KMS-11 (cell line): ENCODE measurements around the gene CNTN5.

ENCODE experiments used
- H2AFZ ChIP-seq: fragments of 200-600 bp; sonication (generic); 2 replicates; pipeline ENCODE4 v1.6.1; 2016; ENCODE audit warnings: antibody characterized with exemption, mixed run types, low read depth
- H3K27ac ChIP-seq: fragments of 200-600 bp; sonication (generic); 2 replicates; pipeline ENCODE4 v1.6.1; 2016; ENCODE audit warnings: mild to moderate bottlenecking, mixed run types
- H3K27me3 ChIP-seq: fragments of 200-600 bp; sonication (generic); 2 replicates; pipeline ENCODE4 v1.6.1; 2017; ENCODE audit warnings: mild to moderate bottlenecking, low read depth, mixed run types, moderate library complexity; ENCODE audit not compliant: insufficient read depth
- H3K36me3 ChIP-seq: fragments of 200-600 bp; sonication (generic); 2 replicates; pipeline ENCODE4 v1.6.1; 2017; ENCODE audit warnings: mild to moderate bottlenecking, mixed run types; ENCODE audit not compliant: insufficient read depth
- H3K4me1 ChIP-seq: fragments of 200-600 bp; sonication (generic); 2 replicates; pipeline ENCODE4 v1.6.1; 2016; ENCODE audit warnings: mild to moderate bottlenecking, low read depth, mixed run types; ENCODE audit not compliant: poor library complexity, severe bottlenecking
- H3K4me2 ChIP-seq: fragments of 200-600 bp; sonication (generic); 2 replicates; pipeline ENCODE4 v1.7.0; 2016; ENCODE audit warnings: mild to moderate bottlenecking, mixed run types
- H3K4me3 ChIP-seq: fragments of 200-600 bp; sonication (generic); IDR thresholded peaks from 2 replicates; pipeline ENCODE4 v1.6.1; 2017; ENCODE audit warnings: low read depth, low read length, mixed read lengths; ENCODE audit not compliant: insufficient read depth
- H3K79me2 ChIP-seq: fragments of 200-600 bp; sonication (generic); 2 replicates; pipeline ENCODE4 v1.6.1; 2016; ENCODE audit warnings: low read depth, mixed run types; ENCODE audit not compliant: insufficient read depth
- H3K9ac ChIP-seq: fragments of 200-600 bp; sonication (generic); 2 replicates; pipeline ENCODE4 v1.6.1; 2016; ENCODE audit warnings: mild to moderate bottlenecking, mixed run types
- H4K20me1 ChIP-seq: fragments of 200-600 bp; sonication (generic); 2 replicates; pipeline ENCODE4 v1.6.1; 2016; ENCODE audit warnings: mild to moderate bottlenecking, mixed run types; ENCODE audit not compliant: insufficient read depth
- TF ChIP-seq, protein P1 (sequence below): fragments of 200-600 bp; sonication (generic); conservative IDR thresholded peaks from 2 replicates; pipeline ENCODE4 v1.6.1; 2017; ENCODE audit warnings: low read depth, mild to moderate bottlenecking, antibody characterized with exemption, low read length, moderate library complexity, mixed read lengths

CNTN5 gene

DNA sequence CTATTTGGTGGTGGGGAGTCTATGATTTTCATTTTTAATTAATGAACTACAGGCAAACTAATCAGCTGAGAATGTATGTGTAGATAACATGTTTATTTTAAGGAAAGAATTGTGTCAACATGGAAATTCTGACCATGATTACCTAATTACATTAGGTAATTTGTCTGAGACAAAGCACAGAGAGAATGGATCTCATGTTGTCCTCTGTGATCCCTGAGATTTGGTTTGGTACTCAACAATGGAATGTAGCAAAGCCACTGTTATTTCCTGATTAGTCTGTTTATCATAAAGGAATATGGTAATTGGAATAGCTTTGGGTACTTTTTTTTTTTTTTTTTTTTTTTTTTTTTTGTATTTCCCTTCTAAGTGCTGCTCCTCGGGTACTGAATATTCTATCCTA lies 947.6 kb downstream of the CNTN5 start:
- Histone ChIP-seq H3K4me2 (no peak overlapping the region), H3K4me3 (no peak overlapping the region), H3K27me3 (no peaks in the 10 kb centered on the region), H3K4me1 (no peaks in the 10 kb centered on the region), H2AFZ (no peak overlapping the region), H3K36me3 (no peaks in the 10 kb centered on the region), H4K20me1 (no peaks in the 10 kb centered on the region), H3K9ac (no peak overlapping the region), H3K79me2 (no peaks in the 10 kb centered on the region), H3K27ac (no peak overlapping the region)
- TF ChIP-seq, protein P1, sequence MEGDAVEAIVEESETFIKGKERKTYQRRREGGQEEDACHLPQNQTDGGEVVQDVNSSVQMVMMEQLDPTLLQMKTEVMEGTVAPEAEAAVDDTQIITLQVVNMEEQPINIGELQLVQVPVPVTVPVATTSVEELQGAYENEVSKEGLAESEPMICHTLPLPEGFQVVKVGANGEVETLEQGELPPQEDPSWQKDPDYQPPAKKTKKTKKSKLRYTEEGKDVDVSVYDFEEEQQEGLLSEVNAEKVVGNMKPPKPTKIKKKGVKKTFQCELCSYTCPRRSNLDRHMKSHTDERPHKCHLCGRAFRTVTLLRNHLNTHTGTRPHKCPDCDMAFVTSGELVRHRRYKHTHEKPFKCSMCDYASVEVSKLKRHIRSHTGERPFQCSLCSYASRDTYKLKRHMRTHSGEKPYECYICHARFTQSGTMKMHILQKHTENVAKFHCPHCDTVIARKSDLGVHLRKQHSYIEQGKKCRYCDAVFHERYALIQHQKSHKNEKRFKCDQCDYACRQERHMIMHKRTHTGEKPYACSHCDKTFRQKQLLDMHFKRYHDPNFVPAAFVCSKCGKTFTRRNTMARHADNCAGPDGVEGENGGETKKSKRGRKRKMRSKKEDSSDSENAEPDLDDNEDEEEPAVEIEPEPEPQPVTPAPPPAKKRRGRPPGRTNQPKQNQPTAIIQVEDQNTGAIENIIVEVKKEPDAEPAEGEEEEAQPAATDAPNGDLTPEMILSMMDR = no peak

DNA sequence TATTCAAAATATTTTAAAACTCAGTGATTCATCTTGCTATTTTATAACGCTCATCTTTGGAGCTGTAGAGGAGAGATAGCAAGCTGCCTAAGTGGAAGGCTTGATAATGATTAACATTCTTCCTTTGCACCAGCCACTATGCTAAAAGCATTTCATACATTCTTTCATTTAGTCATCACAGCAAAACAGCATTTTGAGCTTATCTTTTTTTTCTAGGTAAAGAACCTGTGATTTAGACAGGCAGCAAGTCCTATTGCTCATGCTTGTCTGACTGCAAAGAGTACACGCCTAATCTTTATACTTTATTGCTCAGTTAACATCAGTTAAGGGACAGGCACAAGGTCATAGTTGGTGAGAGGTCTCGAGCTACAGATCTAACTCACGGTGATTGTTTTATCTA lies 953.2 kb downstream of the CNTN5 start:
- no peaks in the 10 kb centered on the region for H3K4me1 ChIP-seq
- no peak overlapping the region for H2AFZ ChIP-seq
- H3K79me2 ChIP-seq = no peaks in the 10 kb centered on the region
- no peak overlapping the region for H3K4me3 ChIP-seq
- H4K20me1 ChIP-seq = no peaks in the 10 kb centered on the region
- TF ChIP-seq, protein P1 = no peak
- H3K36me3 ChIP-seq = no peaks in the 10 kb centered on the region
- no peaks in the 10 kb centered on the region for H3K27me3 ChIP-seq
- no peak overlapping the region for H3K27ac ChIP-seq
- no peak overlapping the region for H3K4me2 ChIP-seq
- no peak overlapping the region for H3K9ac ChIP-seq

DNA sequence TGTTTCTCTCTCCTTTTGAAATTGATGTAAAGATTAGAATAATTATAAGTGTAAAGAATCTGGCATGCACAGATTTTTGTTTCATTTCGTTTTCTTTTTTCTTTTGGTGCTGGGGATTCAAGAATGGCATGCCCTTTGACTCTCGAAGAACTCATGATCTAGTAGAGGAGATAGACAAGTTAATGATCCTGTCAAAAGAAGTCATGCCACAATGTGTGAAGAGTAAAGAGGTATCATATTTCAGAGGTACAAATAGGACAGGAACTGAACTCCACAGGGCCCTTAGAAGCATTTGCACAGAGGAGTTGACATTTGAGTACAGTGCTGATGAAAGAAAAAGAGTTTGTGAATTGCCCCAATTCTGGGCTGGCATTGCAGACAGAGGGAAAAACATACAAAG lies 958.3 kb downstream of the CNTN5 start:
- Histone ChIP-seq H3K36me3 (no peaks in the 10 kb centered on the region), H3K4me1 (no peaks in the 10 kb centered on the region), H3K4me3 (no peak overlapping the region), H3K9ac (no peak overlapping the region), H3K27me3 (no peaks in the 10 kb centered on the region), H2AFZ (no peak overlapping the region), H3K4me2 (no peak overlapping the region), H4K20me1 (no peaks in the 10 kb centered on the region), H3K79me2 (no peaks in the 10 kb centered on the region), H3K27ac (no peak overlapping the region)
- TF ChIP-seq, protein P1 = no peak

DNA sequence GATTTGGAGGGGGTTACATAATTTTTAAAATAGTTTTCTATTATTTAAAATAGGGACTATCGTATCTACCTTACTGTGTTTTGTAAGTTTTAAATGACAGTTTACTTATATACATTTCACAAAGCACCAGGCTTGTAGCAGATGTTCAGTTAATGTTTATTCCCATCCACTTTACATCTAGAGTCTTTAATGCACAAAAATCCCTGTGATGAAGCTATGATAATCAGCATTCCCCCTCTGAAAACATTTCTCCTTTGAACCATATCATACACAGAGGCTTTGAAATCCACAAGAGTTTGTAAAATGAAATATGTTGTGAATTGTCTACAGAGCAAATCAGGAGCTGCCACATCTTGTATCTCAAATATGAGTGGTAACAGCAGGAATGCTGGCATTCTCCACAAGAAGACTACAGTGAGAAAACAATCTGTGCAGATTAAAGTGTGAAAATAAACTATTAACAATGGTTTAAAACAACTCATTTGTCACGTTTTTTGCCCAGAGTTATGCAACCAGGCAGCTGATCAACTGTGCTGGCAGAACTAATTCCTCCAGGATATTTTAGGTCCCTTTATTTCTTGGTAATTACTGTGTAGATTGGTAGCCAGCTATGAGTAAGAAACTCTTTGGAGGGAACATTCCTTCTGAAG lies 967.2 kb downstream of the CNTN5 start:
- no peak overlapping the region for H3K9ac ChIP-seq
- H3K27me3 ChIP-seq = no peaks in the 10 kb centered on the region
- H3K79me2 ChIP-seq = no peaks in the 10 kb centered on the region
- TF ChIP-seq, protein P1 = no peak
- H3K4me3 ChIP-seq = no peak overlapping the region
- H4K20me1 ChIP-seq = no peaks in the 10 kb centered on the region
- no peak overlapping the region for H3K4me2 ChIP-seq
- no peaks in the 10 kb centered on the region for H3K4me1 ChIP-seq
- no peaks in the 10 kb centered on the region for H3K36me3 ChIP-seq
- no peak overlapping the region for H3K27ac ChIP-seq
- no peak overlapping the region for H2AFZ ChIP-seq
